Heart left ventricle (tissue), 16 donors: Measurements from ENCODE around the gene NIPSNAP2. TPM values are rescaled to one million over a fixed set of nuclear protein-coding genes. Genes with fewer than 3 reads are reported as not detected.

Source experiments
- ATAC-seq, 4 donors: fragments of 200-7000 bp; cut with Tn5 transposase; one replicate each; pipeline ENCODE4 v1.9.1; 2020 to 2022; ENCODE audit warnings: moderate library complexity in 4 of 4, mild to moderate bottlenecking in 3 of 4, moderate number of reproducible peaks in 1 of 4
- DNase-seq, 5 donors: peaks; one replicate each; pipeline ENCODE4 v3.0.0-alpha.2; 2020
- H3K27ac ChIP-seq, 12 donors: fragments of 200-600 bp; sonication (generic) in 4 of 12; one replicate each; pipeline versions ENCODE4 v1.5.0 to v1.8.0; 2016 to 2022; ENCODE audit warnings: mild to moderate bottlenecking in 2 of 12
- H3K27me3 ChIP-seq, 9 donors: fragments of 200-600 bp; sonication (generic) in 2 of 9; one replicate each; pipeline versions ENCODE4 v1.5.1 to v1.8.0; 2016 to 2022; ENCODE audit warnings: mild to moderate bottlenecking in 3 of 9
- H3K36me3 ChIP-seq, 9 donors: fragments of 200-600 bp; sonication (generic) in 2 of 9; one replicate each; pipeline versions ENCODE4 v1.5.0 to v1.8.0; 2018 to 2022; ENCODE audit warnings: mild to moderate bottlenecking in 2 of 9
- H3K4me1 ChIP-seq, 12 donors: fragments of 200-600 bp; sonication (generic) in 4 of 12; one replicate each; pipeline versions ENCODE4 v1.5.0 to v1.8.0; 2016 to 2022; ENCODE audit warnings: mild to moderate bottlenecking in 3 of 12
- H3K4me3 ChIP-seq, 12 donors: fragments of 200-600 bp; sonication (generic) in 4 of 12; one replicate each; pipeline versions ENCODE4 v1.5.0 to v1.8.0; 2017 to 2022; ENCODE audit warnings: mild to moderate bottlenecking in 9 of 12, moderate library complexity in 4 of 12
- H3K9me3 ChIP-seq, 12 donors: fragments of 200-600 bp; sonication (generic) in 4 of 12; one replicate each; pipeline versions ENCODE4 v1.5.0 to v1.8.0; 2016 to 2022; ENCODE audit warnings: mild to moderate bottlenecking in 1 of 12
- CTCF ChIP-seq, 12 donors: fragments of 200-600 bp; sonication (generic) in 4 of 12; IDR thresholded peaks; one replicate each; pipeline versions ENCODE4 v1.5.0 to v1.8.0; 2018 to 2022; ENCODE audit warnings: antibody characterized with exemption in 12 of 12, mild to moderate bottlenecking in 5 of 12
- POLR2A ChIP-seq, 2 donors: fragments of 450-650 bp; IDR thresholded peaks; one replicate each; pipeline ENCODE4 v1.6.1; 2017; ENCODE audit warnings: antibody characterized with exemption in 2 of 2, mild to moderate bottlenecking in 2 of 2, moderate library complexity in 2 of 2
- WGBS, 4 donors: extraction: QIAGEN DNeasy Blood & Tissue Kit in 2 of 4; methylation state at CpG; one replicate each; pipeline versions ENCODE4 v1.1.5 to v1.1.7; 2013 to 2018; 5-methylcytosine and 5-hydroxymethylcytosine counted together
- intact Hi-C, 10 donors: fragments of 100-400 bp; cut with DNase I; formaldehyde crosslinking; loops; one replicate each; pipeline versions ENCODE4 v1.11.1 to v1.14.2; 2022
- polyA plus RNA-seq, 2 donors: library from polyadenylated mRNA; stranded (reverse); fragments of 200-250 nt; gene quantifications; one replicate each; pipeline ENCODE4 v1.2.3, GENCODE V29; 2013
- total RNA-seq, 9 donors: library from RNA; depleted of rRNA in 2 of 9; stranded (reverse); fragments of >200 nt in 2 of 9; fragmentation: NEBNext Ultra II Directional in 3 of 9; extraction: Animal tissue kit (Norgen Biotek cat#: 25700) in 3 of 9; gene quantifications; one replicate each; pipeline versions ENCODE4 v1.1.0 to v1.2.4, GENCODE V29; 2016 to 2023
- donor health status: ischemic (EF 13 %, LVEDD 7.1; RV severe dilation, severe dysfunction).
- donor health status: healthy with polysubstance abuse.
- donor health status: DM: no; HTN: yes; CAD: no.
- donor health status: DM: no; HTN: no; CAD: no.
- donor health status: ischemic (EF 25% LVEDD 6.9; RV normal size, moderate dysfunction).
- donor health status: ischemic (EF 25% LVEDD 5.7; RV mildly dilated, moderate dysfunction).
- donor health status: healthy.
- donor health status: DM: yes; HTN: yes; CAD: no.
- donor health status: ischemic (EF 35%, LVEDD 5.7; RV mildly dilated, moderate dysfunction).
- donor health status: nonischemic (EF 11% LVEDD 7.7; RV severe dilation, severe dysfunction).
- donor health status: DM: yes; HTN: yes; CAD: no.
- donor health status: PGD.
- donor health status: ischemic (EF 29% LVEDD 5.4; RV normal size, mild dysfunction).
- donor health status: nonischemic (EF 23%, LVEDD 6.1; RV moderate dilation, normal function).

Gene NIPSNAP2
- total and polyA plus RNA-seq, 11 donors = 119 to 529 (median 294) TPM

GRCh38 chr7:55980266-55980665 lies 15.9 kb downstream of the NIPSNAP2 start:
- H3K27me3 ChIP-seq = no peaks in the 10 kb centered on the region
- H3K4me3 ChIP-seq = no peak overlapping the region
- H3K36me3 ChIP-seq = peaks cover 0 to 76% (median 74%) of the 10 kb centered on the region in 9 donors
- no peaks in the 10 kb centered on the region for H3K9me3 ChIP-seq
- intact Hi-C loops = no loop called here
- TF ChIP-seq POLR2A (IDR thresholded peaks at IDR 0.05) = no peak
- no peak for TF ChIP-seq CTCF (IDR thresholded peaks at IDR 0.05)
- no peak overlapping the region for H3K27ac ChIP-seq
- ATAC-seq (no peak), DNase-seq (no peak)
- WGBS, 4 donors = 77 to 85% (median 83%) methylated on average over 3 of the region's 3 CpGs
- H3K4me1 ChIP-seq = peaks cover 0 to 31% (median 12%) of the 10 kb centered on the region in 12 donors

GRCh38 chr7:55983537-55983936 lies 19.2 kb downstream of the NIPSNAP2 start:
- WGBS, 4 donors = 84 to 86% (median 85%) methylated on average over 3 of the region's 3 CpGs
- Histone ChIP-seq H3K4me1 (peaks cover 0 to 1% (median 0%) of the 10 kb centered on the region in 12 donors), H3K27ac (no peak overlapping the region), H3K4me3 (no peak overlapping the region), H3K9me3 (no peaks in the 10 kb centered on the region), H3K27me3 (no peaks in the 10 kb centered on the region), H3K36me3 (peaks cover 0 to 100% (median 99%) of the 10 kb centered on the region in 9 donors)
- ATAC-seq (no peak), DNase-seq (no peak)
- intact Hi-C loops = no loop called here
- no peak for TF ChIP-seq POLR2A (IDR thresholded peaks at IDR 0.05)

GRCh38 chr7:55992346-55992745 lies 28.0 kb downstream of the NIPSNAP2 start:
- 72 to 95% (median 93%) methylated on average over 3 of the region's 3 CpGs for WGBS, 4 donors
- TF ChIP-seq CTCF (IDR thresholded peaks at IDR 0.05) (no peak), POLR2A (IDR thresholded peaks at IDR 0.05) (no peak)
- DNase-seq (no peak), ATAC-seq (no peak)
- Histone ChIP-seq H3K27ac (no peak overlapping the region), H3K9me3 (no peaks in the 10 kb centered on the region), H3K4me3 (no peak overlapping the region), H3K4me1 (no peaks in the 10 kb centered on the region), H3K27me3 (no peaks in the 10 kb centered on the region), H3K36me3 (peaks cover 0 to 100% (median 79%) of the 10 kb centered on the region in 9 donors)
- intact Hi-C loops = loop anchor here in 1 of 10 donors (10.0 kb wide), 1 partner anchor 1238 kb away; the partner anchor contains the start of gene SEC61G

- H3K4me3 ChIP-seq = no peak overlapping the region
- H3K9me3 ChIP-seq = no peaks in the 10 kb centered on the region
- no peak for ATAC-seq
- TF ChIP-seq POLR2A (IDR thresholded peaks at IDR 0.05) (no peak), CTCF (IDR thresholded peaks at IDR 0.05) (no peak)
- H3K36me3 ChIP-seq = peaks cover 0 to 87% (median 65%) of the 10 kb centered on the region in 9 donors
- H3K27me3 ChIP-seq = no peaks in the 10 kb centered on the region
- intact Hi-C loops = loop anchor here in 1 of 10 donors (10.0 kb wide), 1 partner anchor 1242 kb away; the partner anchor contains the start of gene SEC61G
- H3K4me1 ChIP-seq = peaks cover 0 to 6% (median 0%) of the 10 kb centered on the region in 12 donors
- 86 to 94% (median 94%) methylated on average over 8 of the region's 8 CpGs for WGBS, 4 donors
- no peak for DNase-seq
- no peak overlapping the region for H3K27ac ChIP-seq
These were observed 32.6 kb downstream of the NIPSNAP2 start for GRCh38 chr7:55996856-55997500.
